ENCODE measurements around the gene DGCR6.
"Not testable (repeated sequence)": the region's sequence is repeated elsewhere in the genome, so short reads cannot be mapped to it uniquely, and the experiment has no call there.

GRCh38 chr22:18893775-18894174, 12.3 kb upstream of the DGCR6 start:
- not testable (repeated sequence) for TF ChIP-seq POLR2A (IDR thresholded peaks at IDR 0.05; ENCODE audit: low read depth, low read length); ZBTB40 (IDR thresholded peaks at IDR 0.05; ENCODE audit: borderline replicate concordance); ZBED1 (IDR thresholded peaks at IDR 0.05; ENCODE audit: borderline replicate concordance); CTCF (IDR thresholded peaks at IDR 0.05 in 2 of 3, conservative IDR thresholded peaks at IDR 0.05 in 1 of 3; ENCODE audit: control insufficient read depth in 2 of 3, extremely low read depth in 1 of 3, insufficient read depth in 1 of 3, low read depth in 3 of 3, low read length in 3 of 3); EP300 (IDR thresholded peaks at IDR 0.05; ENCODE audit: borderline replicate concordance in 1 of 2, control insufficient read depth in 1 of 2, low read depth in 2 of 2, low read length in 2 of 2); PML (IDR thresholded peaks at IDR 0.05; ENCODE audit: low read length); MYC (IDR thresholded peaks at IDR 0.05; ENCODE audit: insufficient read depth, insufficient read length, insufficient replicate concordance, low read length, severe bottlenecking); CBX5 (IDR thresholded peaks at IDR 0.05; ENCODE audit: low read depth)
